ENCODE results near the gene KLF14.
"Not testable (repeated sequence)": the region's sequence is repeated elsewhere in the genome, so short reads cannot be mapped to it uniquely, and the experiment has no call there.

Gene KLF14

GRCh38 chr7:130733931-130734814 is at the start of gene KLF14:
KLF14 (minus strand) TSS chr7:130734207; CDS start chr7:130734033, 174 bp downstream.
- DNase-seq (ENCODE audit: low read depth, low spot score), result no peak

- no peak for DNase-seq (ENCODE audit: low read depth, low spot score)
Measured at GRCh38 chr7:130781346-130781745, 47.3 kb upstream of the KLF14 start.

GRCh38 chr7:130777426-130777825 is 43.4 kb upstream of the KLF14 start:
- DNase-seq (ENCODE audit: low read depth, low spot score), result no peak

- not testable (repeated sequence) for DNase-seq (ENCODE audit: low read depth, low spot score)
Measured at GRCh38 chr7:130772456-130772855, 38.4 kb upstream of the KLF14 start.

GRCh38 chr7:130768854-130769253 is 34.8 kb upstream of the KLF14 start:
- no peak for DNase-seq (ENCODE audit: low read depth, low spot score)

DNA sequence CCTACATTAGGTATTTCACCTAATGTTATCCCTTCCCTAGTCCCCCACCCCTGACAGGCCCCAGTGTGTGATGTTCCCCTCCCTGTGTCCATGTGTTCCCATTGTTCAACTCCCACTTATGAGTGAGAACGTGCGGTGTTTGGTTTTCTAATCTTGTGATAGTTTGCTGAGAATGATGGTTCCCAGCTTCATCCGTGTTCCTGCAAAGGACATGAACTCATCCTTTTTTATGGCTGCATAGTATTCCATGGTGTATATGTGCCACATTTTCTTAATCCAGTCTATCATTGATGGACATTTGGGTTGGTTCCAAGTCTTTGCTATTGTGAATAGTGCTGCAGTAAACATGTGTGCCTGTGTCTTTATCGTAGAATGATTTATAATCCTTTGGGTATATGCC is 30.6 kb upstream of the KLF14 start:
- DNase-seq (ENCODE audit: low read depth, low spot score), result not testable (repeated sequence)

GRCh38 chr7:130758429-130759056 is 24.5 kb upstream of the KLF14 start:
- no peak for DNase-seq (ENCODE audit: low read depth, low spot score)

- no peak for DNase-seq (ENCODE audit: low read depth, low spot score)
Measured at GRCh38 chr7:130756316-130756715, 22.3 kb upstream of the KLF14 start.

DNA sequence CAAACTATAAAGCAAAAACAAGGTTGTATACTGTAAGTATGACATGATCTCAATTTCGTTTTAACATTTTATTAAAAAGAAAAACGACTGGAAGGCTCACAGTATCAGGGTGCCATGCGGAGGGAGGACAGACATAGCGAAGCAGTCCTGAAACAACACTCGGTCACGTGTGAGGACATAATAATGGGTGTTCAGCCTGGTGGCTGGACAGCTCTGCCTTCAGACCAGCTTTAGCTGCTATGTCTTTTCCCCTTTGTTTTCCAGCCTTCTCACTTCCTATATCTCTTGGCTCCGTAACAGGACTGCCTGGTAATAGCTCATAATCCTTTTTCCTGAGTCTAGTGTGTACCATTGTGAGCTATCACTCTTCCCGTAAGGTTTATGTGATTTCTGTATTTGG is 18.4 kb upstream of the KLF14 start:
- DNase-seq (ENCODE audit: low read depth, low spot score), result no peak

- DNase-seq (ENCODE audit: low read depth, low spot score), result no peak
Measured at GRCh38 chr7:130750755-130751154, 16.7 kb upstream of the KLF14 start.

DNA sequence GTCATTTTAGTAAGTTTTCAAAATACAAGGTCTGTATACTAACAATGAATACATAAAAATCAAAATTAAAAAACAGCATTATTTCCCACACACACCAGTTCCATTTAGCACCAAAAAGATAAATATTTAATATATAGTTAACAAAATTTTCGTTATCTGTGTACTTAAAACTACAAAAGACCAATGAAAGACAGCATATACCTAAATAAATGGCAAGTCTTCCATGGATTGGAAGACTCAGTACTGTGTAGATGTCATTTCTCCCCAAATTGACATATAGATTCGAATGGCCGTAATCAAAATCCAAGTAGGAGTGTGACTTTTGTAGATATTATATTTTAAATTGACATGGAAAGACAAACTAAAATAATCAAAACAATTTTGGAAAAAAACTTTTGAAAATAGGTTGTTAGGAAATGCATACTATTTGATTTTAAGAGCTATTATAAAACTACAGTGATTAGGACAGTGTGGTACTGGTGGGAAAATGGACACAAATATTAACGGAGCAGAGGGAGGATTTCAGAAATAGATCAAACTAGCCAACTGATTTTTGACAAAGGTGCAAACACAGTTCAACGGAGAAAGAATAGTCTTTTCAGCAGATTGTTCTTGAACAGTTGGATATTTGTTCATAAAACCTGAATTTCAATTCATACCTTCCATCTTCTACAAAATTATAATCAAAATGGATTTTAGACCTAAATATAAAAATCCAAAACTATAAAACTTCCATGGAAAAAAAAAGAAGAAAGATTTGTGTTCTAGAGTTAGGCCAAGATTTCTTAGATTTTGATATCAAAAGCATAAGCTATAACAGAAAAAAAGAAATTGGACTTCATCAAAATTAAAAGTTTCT is 14.8 kb upstream of the KLF14 start:
- no peak for DNase-seq (ENCODE audit: low read depth, low spot score)

DNA sequence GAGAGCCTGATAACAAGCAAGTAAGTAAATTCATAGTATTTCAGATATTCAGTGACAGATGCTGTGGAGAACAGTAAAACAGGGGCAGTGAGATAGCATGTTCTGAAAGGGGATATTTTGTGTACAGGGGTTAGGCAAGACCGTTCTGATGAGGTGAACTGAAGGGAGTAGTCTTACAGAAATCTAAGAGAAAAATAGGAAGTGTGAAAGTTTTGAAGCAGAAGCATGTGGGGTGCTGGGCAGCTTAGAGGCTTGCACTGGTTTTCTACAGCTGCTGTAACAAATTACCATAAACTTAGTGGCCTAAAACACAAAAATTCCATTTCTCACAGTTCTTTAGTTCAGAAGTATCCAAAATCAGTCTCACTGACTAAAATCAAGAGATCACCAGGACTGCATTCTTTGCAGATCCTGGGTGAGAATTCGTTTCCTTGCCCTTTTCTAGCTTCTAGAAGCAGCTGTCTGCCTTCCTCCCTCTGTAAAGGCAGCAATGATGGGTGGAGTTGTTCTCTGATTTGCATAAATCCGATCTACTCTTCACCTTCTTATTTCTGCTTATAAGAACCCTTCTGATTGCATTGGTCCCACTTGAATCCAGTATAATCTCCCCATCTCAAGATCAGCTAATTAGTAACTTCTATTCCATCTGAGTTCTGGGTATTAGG is 7.5 kb upstream of the KLF14 start:
- DNase-seq (ENCODE audit: low read depth, low spot score), result no peak

- DNase-seq (ENCODE audit: low read depth, low spot score), result no peak
Measured at GRCh38 chr7:130740606-130741005, 6.6 kb upstream of the KLF14 start.

DNA sequence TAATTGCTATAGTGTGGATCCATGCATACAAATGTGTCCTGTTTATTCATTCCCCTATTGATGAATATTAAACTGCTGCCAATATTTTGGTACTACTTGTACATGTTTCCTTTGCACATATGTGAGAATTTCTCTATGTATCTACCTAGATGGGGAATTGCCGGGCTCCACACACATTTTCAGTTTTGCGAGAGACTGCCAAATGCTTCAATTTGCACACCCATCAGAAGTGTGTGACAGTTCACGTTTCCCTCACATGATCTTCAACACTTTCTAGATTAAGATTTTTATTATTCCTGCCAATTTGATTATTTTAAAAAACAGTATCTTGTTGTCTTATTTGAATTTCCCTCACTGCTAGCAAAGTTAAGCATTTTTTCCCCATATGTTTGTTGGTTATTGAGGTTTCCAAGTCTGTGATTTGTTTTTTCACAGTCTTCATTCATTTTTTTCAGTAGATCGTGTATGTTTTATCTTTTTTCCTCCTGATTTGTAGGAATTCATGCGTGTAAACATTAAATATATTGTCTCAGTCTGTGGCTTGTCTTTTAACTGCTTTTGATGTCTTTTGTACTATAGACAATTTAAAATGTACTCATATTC is 2.4 kb upstream of the KLF14 start:
- DNase-seq (ENCODE audit: low read depth, low spot score), result no peak

DNA sequence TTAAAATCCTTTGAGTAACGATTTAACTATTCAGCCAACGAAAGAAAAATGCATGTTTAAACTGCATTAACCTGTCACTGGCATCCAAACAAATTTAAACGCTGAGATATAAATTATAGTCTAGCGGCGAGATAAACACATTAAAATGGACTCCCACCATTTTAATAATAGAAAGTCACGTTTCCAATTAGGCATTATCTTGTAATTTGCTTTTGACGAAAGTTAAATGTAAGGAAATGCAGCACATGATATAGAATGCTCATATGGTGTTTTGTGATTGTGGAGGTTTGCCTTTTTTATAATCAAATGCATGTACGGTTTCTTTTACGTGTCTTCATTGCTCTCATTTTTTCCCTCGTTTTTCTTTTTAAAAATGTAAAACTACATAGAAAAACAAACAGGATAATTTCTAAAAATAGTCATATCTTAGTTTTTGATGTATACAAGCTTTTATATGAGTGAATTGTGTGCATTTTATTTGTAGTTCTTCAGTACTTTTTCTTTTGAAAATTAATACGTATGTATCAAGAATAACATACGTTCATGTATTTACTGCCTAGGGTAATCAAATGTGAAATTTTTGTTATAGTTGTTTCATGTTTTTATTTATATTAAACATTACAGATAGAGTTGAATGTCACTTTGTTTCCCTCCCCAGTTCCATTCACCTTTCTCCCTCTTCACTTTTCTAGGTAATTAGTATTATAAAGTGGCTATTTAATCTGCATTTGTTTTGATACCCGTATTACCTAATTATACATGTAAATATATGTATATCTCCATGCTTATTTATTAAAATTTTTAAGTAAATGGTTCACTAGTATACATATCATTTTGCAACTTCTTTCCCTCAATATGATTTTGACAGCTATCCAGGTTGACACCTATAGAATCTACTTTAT is 1.1 kb upstream of the KLF14 start:
- DNase-seq (ENCODE audit: low read depth, low spot score), result no peak

DNA sequence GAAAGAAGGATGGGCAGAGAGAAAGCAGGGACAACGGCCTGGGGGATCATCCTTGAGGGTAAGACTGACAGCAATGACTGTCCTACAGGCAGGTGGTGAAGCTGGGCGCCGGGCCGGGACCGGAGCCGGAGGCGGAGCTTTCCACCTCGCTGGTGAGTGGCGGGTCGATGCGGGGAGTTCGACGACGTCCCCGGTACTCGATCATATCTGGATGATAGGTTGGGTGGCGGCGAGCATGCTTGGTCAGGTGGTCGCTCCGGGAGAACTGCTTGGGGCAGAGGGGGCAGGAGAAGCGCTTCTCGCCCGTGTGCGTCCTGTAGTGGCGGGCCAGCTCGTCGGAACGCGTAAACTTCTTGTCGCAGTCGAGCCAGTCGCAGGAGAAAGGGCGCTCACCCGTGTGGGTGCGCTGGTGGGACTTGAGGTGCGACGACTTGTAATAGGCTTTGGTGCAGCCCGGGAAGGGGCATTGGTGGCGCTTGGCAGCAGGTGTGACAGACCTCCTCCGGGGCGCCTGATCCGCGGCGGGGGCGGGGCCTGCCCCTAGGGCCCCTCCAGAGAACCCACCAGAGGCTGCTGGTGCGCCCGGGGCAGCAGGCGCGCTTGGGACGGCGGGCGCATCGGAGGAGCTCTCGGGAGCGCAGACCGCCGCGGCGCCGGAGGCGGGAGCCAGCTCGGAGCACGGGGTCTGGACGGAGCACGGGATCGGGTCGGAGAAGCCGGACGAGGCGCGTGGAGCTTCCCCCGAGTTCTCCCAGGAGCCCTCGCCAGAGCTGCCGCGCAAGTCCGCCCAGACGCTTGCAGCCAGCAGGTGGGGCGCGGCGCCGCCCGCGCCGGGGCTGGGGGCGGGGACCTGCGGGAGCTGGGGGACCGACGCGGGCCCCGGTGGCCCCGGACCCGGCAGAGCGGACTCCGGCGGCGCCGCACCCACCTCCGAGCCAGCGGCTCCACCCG is 752 bp downstream of the KLF14 start:
- no peak for DNase-seq (ENCODE audit: low read depth, low spot score)

DNA sequence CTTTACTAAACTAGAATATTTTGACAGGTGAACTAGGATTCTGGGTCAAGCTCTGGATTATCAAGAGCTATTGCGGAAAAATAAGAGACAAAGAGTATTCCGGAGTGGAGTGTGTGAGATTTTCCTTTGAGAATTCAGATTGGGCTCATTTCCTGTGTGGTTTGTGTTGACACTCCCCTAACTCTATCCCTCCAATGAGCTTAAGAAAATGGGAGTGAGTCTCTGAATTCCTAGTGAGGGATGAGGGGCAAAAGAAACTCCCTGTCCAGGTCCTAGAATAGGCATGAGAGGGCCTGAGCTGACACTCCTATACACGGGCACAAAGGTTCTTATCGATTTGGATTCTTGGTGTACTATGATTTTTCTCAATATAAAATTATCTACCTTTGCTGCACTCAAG is 10.2 kb downstream of the KLF14 start:
- DNase-seq (ENCODE audit: low read depth, low spot score), result no peak

- DNase-seq (ENCODE audit: low read depth, low spot score), result no peak
Measured at GRCh38 chr7:130721486-130722277, 12.3 kb downstream of the KLF14 start.
